Activated naive CD8-positive, alpha-beta T cell (primary cell): ENCODE measurements around the gene TGFBR3L.
A peak's percentile ranks its signal among the peaks of the same experiment; 100 is the strongest.
"Not testable (repeated sequence)": the region's sequence is repeated elsewhere in the genome, so short reads cannot be mapped to it uniquely, and the experiment has no call there.

Experiments used
- H3K27ac Mint-ChIP-seq: one replicate; pipeline ENCODE4 v1.8.0; 2021; ENCODE audit warnings: mixed read lengths
- H3K27me3 Mint-ChIP-seq: one replicate; pipeline ENCODE4 v1.8.0; 2021; ENCODE audit warnings: mixed read lengths
- H3K36me3 Mint-ChIP-seq: one replicate; pipeline ENCODE4 v1.8.0; 2021; ENCODE audit warnings: mixed read lengths
- H3K4me1 Mint-ChIP-seq: one replicate; pipeline ENCODE4 v1.8.0; 2021; ENCODE audit warnings: low read depth, mixed read lengths
- H3K4me3 Mint-ChIP-seq: one replicate; pipeline ENCODE4 v1.8.0; 2021; ENCODE audit warnings: mild to moderate bottlenecking, mixed read lengths
- H3K9me3 Mint-ChIP-seq: one replicate; pipeline ENCODE4 v1.8.0; 2021; ENCODE audit warnings: low read depth, mixed read lengths

The TGFBR3L gene

DNA sequence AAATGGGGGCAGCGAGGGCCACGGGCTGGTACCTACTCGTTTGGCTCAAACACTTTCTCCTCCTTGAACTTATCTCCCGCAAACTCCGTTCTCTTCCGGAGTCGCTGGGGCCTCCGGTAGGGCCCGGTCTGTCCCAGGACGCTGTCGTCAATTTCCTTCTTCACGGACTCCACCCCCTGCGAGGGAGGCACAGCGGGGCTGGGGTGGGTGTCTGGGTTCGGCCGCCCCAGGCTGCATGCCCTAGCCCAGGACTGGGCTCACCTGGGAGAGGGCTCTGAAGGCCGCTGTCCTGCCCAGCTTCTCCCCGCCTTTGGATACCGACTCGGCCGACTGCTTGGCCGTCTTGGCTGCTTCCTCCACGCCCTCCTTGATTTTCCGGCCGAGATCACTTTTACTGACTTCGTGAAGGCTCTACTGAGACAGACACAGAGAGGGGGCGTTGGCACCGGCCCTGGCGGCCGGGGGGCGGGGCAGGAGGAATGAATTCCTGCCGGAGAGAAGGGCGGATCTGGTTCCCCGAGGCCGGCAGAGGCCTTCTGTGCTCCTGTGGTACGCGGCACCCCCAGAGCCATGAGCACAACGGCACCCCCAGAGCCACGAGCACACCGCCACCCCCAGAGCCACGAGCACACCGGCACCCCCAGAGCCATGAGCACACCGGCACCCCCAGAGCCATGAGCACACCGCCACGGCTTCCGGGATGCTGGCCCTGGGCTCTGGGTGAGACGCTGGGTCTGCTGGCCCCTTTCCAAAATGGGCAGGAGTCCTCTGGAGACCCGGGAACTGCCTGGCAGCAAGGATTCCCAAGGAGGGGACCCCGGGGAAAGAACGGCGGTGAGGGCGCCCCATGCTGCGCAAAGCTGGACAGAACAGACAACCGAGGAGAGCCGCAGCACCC, 19.4 kb downstream of the TGFBR3L start:
- Mint-ChIP-seq H3K4me1 (peaks cover 6% of the 10 kb centered on the region), H3K9me3 (no peaks in the 10 kb centered on the region), H3K36me3 (peaks cover 4% of the 10 kb centered on the region), H3K27ac (no peak overlapping the region), H3K4me3 (no peak overlapping the region), H3K27me3 (no peaks in the 10 kb centered on the region)

DNA sequence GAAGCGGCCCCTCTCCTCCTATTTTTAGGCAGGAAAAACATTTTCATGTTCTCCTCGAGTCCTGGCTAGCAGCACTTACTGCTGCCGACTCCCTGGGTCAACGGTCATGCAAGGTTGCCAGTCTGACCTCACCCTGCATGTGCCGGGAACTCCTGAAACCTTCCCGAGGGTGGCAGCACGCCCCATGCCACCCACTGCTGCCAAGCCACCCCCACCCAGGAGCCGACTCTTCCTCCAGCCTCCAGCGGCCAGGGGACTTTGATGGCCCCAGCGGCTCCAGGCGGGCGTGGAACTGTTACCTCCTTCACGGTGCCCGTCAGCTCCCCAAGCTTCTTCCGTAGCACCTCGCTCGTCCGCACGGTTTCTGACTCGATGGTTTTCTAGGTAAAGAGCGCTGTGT, 20.1 kb downstream of the TGFBR3L start:
- no peak overlapping the region for H3K4me3 Mint-ChIP-seq
- H3K27ac Mint-ChIP-seq, result no peak overlapping the region
- H3K4me1 Mint-ChIP-seq, result peaks cover 4% of the 10 kb centered on the region
- H3K9me3 Mint-ChIP-seq, result no peaks in the 10 kb centered on the region
- H3K36me3 Mint-ChIP-seq, result peaks cover 4% of the 10 kb centered on the region
- no peaks in the 10 kb centered on the region for H3K27me3 Mint-ChIP-seq

GRCh38 chr19:7940841-7941240, 26.2 kb downstream of the TGFBR3L start:
- Mint-ChIP-seq H3K27ac (no peak overlapping the region), H3K27me3 (no peaks in the 10 kb centered on the region), H3K9me3 (no peaks in the 10 kb centered on the region), H3K36me3 (peaks cover 4% of the 10 kb centered on the region), H3K4me3 (peak overlapping the region; percentile 52), H3K4me1 (peaks cover 37% of the 10 kb centered on the region)

- Mint-ChIP-seq H3K27ac (peak overlapping the region; percentile 68), H3K36me3 (peaks cover 4% of the 10 kb centered on the region), H3K4me3 (peak overlapping the region; percentile 97), H3K9me3 (no peaks in the 10 kb centered on the region), H3K27me3 (no peaks in the 10 kb centered on the region), H3K4me1 (peaks cover 37% of the 10 kb centered on the region)
These were observed 27.4 kb downstream of the TGFBR3L start for GRCh38 chr19:7941895-7942596.

DNA sequence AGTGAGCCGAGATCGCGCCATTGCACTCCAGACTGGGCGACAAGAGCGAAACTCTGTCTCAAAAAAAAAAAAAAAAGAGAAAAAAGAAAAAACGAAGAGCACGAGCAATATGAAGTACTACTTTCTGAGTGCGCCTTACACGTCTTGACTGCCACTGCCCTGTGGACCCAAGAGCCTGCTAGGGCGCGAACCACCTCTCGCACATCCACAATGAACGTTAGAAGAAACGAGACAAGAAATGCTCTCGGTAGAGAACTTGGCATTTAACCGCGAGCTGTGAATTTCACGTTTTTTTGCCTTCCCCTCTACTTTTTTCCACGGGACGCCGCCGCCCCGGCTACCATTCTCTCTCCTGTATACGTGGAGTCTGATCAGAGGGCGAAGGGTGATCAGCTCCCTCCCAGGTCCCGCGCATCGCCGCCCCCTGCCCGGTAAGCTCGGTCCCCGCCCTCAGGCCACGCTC, 28.4 kb downstream of the TGFBR3L start:
- Mint-ChIP-seq H3K9me3 (no peaks in the 10 kb centered on the region), H3K36me3 (peaks cover 4% of the 10 kb centered on the region), H3K4me3 (peak overlapping the region; percentile 97), H3K27ac (peak overlapping the region; percentile 99), H3K27me3 (no peaks in the 10 kb centered on the region), H3K4me1 (peaks cover 37% of the 10 kb centered on the region)

GRCh38 chr19:7943444-7944176, 29.0 kb downstream of the TGFBR3L start, which contains the start of gene TIMM44:
TIMM44 (minus strand) TSS chr19:7943666; CDS start chr19:7943651, 15 bp downstream.
- Mint-ChIP-seq H3K4me3 (peak within 1 kb of the TSS; percentile 97), H3K4me1 (peaks cover 37% of the 10 kb centered on the region), H3K36me3 (peaks cover 4% of the 10 kb centered on the region), H3K9me3 (no peaks in the 10 kb centered on the region), H3K27ac (peak within 1 kb of the TSS; percentile 99), H3K27me3 (no peaks in the 10 kb centered on the region)

GRCh38 chr19:7944177-7944761, 29.6 kb downstream of the TGFBR3L start:
- H3K9me3 Mint-ChIP-seq, result no peaks in the 10 kb centered on the region
- no peaks in the 10 kb centered on the region for H3K36me3 Mint-ChIP-seq
- peak overlapping the region; percentile 99 for H3K27ac Mint-ChIP-seq
- peak overlapping the region; percentile 97 for H3K4me3 Mint-ChIP-seq
- peaks cover 34% of the 10 kb centered on the region for H3K4me1 Mint-ChIP-seq
- no peaks in the 10 kb centered on the region for H3K27me3 Mint-ChIP-seq

- H3K36me3 Mint-ChIP-seq, result no peaks in the 10 kb centered on the region
- H3K4me3 Mint-ChIP-seq, result no peak overlapping the region
- no peaks in the 10 kb centered on the region for H3K27me3 Mint-ChIP-seq
- peaks cover 13% of the 10 kb centered on the region for H3K4me1 Mint-ChIP-seq
- no peak overlapping the region for H3K27ac Mint-ChIP-seq
- H3K9me3 Mint-ChIP-seq, result no peaks in the 10 kb centered on the region
These were observed 33.3 kb downstream of the TGFBR3L start for GRCh38 chr19:7947939-7948338.

- Mint-ChIP-seq H3K36me3 (no peaks in the 10 kb centered on the region), H3K4me1 (no peaks in the 10 kb centered on the region), H3K27me3 (no peaks in the 10 kb centered on the region), H3K4me3 (no peak overlapping the region), H3K27ac (no peak overlapping the region), H3K9me3 (no peaks in the 10 kb centered on the region)
These were observed 38.4 kb downstream of the TGFBR3L start for GRCh38 chr19:7953060-7953459.

DNA sequence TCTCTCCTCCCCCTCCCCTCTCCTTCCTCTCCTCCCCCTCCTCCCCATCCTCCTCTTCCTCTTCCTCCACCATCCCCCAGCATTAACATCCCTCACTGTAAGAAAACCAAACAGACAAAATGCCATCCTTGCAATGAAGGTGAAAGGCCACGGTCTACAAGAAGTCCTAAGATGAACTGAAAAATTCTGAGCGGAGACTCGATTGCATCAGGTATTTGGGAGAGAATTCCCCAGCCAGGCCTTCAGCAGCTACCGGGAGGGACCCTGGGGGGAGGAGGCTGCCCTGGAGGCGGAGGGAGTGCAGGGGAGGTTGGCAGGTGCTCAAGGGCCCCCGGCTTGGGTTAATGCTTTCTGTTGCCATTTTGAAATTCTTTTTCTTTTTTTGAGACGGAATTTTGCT, 38.9 kb downstream of the TGFBR3L start:
- no peak overlapping the region for H3K4me3 Mint-ChIP-seq
- no peak overlapping the region for H3K27ac Mint-ChIP-seq
- no peaks in the 10 kb centered on the region for H3K36me3 Mint-ChIP-seq
- H3K27me3 Mint-ChIP-seq, result no peaks in the 10 kb centered on the region
- no peaks in the 10 kb centered on the region for H3K9me3 Mint-ChIP-seq
- H3K4me1 Mint-ChIP-seq, result no peaks in the 10 kb centered on the region

DNA sequence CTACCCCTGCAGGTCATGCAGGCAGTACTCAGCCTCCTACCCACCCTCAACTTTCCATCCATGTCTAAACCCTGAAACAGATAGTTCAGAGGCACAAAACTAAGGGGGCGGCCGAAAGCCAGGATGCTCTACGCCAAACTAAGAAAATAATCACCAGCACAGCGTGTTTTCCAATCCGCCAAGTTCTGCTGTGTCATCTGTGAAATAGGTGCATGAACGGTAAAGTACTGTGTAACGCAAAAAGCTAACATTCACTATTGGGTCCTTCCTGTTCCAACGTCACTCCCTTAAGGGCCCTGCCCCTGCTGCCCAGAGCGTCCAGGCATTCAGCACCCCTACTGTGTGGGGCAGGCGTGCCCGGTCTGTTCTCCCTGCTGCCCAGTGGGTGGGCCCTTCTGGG, 41.1 kb downstream of the TGFBR3L start:
- H3K36me3 Mint-ChIP-seq, result no peaks in the 10 kb centered on the region
- H3K27ac Mint-ChIP-seq, result no peak overlapping the region
- H3K27me3 Mint-ChIP-seq, result no peaks in the 10 kb centered on the region
- no peaks in the 10 kb centered on the region for H3K9me3 Mint-ChIP-seq
- no peaks in the 10 kb centered on the region for H3K4me1 Mint-ChIP-seq
- H3K4me3 Mint-ChIP-seq, result no peak overlapping the region

DNA sequence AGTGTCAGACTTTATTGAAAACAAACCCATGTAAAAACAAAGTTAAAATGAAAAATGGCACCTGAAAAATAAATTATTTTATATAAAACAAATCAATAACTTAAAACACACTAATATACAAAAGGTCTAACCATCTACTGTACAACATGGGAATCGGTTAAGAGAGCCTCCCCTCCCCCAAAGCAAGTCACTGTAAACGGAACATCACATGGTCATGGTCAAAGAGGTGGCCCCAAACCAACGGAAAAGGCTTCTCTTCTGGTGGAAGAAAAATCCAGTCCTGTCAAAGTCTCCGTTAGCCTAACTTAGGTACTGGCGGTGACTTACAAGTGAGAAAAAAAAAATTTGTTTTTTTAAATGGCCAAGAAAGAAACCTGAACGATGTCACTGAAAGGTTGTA, 44.6 kb downstream of the TGFBR3L start:
- H3K4me1 Mint-ChIP-seq, result no peaks in the 10 kb centered on the region
- H3K36me3 Mint-ChIP-seq, result no peaks in the 10 kb centered on the region
- H3K27ac Mint-ChIP-seq, result no peak overlapping the region
- H3K4me3 Mint-ChIP-seq, result no peak overlapping the region
- no peaks in the 10 kb centered on the region for H3K27me3 Mint-ChIP-seq
- H3K9me3 Mint-ChIP-seq, result no peaks in the 10 kb centered on the region

- H3K27ac Mint-ChIP-seq, H3K4me1 Mint-ChIP-seq: not testable (repeated sequence)
These were observed 46.5 kb downstream of the TGFBR3L start for GRCh38 chr19:7961082-7961481.

DNA sequence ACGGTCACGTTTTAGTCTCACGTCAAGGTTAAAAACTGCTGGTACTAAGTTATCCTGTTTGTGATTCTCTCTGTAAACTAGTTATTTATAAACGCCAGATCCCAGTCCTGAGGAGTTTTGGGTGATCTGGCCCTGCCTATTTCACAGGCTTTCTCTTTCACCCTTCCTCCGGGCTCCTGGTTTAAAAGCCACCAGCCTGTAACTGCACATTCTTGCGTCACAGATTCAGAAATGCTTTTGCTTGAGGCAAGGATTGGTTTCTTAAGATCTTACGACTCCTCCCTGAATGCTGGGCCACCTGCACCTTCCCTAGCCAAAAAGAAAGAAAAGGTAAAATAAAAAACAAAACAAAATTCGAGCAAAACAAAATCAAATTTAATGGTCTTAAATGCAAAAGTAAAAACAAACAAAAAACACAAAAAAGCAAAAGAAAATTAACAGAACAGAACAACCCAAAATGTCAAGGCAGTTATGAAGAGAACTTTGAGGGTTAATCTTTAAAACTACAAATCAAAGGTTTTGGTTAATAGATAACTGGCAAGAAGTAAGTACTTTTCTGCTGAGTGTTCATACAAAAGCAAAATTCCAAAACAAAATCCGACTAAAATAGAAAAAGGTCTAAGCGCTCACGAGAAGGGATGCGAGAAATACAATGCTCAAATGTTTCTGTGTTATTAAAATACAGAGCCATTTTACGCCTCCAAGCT, 47.4 kb downstream of the TGFBR3L start:
- Mint-ChIP-seq H3K4me3 (no peak overlapping the region), H3K27ac (peak overlapping the region; percentile 54), H3K9me3 (no peaks in the 10 kb centered on the region), H3K4me1 (no peaks in the 10 kb centered on the region), H3K27me3 (no peaks in the 10 kb centered on the region), H3K36me3 (no peaks in the 10 kb centered on the region)

More at GRCh38 chr19:7961082-7961481, 46.5 kb downstream of the TGFBR3L start:
- not testable (repeated sequence) for H3K36me3 Mint-ChIP-seq, H3K4me3 Mint-ChIP-seq, H3K27me3 Mint-ChIP-seq, H3K9me3 Mint-ChIP-seq
